ENCODE results near the gene CEP112.
"Not testable (repeated sequence)": the region's sequence is repeated elsewhere in the genome, so short reads cannot be mapped to it uniquely, and the experiment has no call there.

CEP112 gene

DNA sequence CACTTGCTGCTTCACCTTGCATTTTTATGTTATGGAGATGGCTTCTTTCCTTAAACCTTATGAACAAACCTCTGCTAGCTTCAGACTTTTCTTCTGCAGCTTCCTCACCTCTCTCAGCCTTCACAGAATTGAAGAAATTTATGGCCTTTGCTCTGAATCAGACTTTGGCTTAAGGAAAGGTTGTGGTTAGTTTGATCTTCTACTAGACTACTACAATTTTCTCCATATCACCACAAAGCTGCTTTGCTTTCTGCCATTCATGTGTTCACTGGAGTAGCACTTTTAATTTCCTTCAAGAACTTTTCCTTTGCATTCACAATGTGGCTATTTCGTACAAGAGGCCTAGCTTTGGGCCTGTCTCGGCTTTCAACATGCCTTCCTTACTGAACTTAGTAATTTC, 459.3 kb downstream of the CEP112 start:
- not testable (repeated sequence) for DNase-seq (ENCODE audit: low read depth)

- DNase-seq (ENCODE audit: low read depth), result no peak
Measured at GRCh38 chr17:65730711-65731169, 461.2 kb downstream of the CEP112 start.

GRCh38 chr17:65729207-65729606, 462.7 kb downstream of the CEP112 start:
- DNase-seq (ENCODE audit: low read depth), result no peak

DNA sequence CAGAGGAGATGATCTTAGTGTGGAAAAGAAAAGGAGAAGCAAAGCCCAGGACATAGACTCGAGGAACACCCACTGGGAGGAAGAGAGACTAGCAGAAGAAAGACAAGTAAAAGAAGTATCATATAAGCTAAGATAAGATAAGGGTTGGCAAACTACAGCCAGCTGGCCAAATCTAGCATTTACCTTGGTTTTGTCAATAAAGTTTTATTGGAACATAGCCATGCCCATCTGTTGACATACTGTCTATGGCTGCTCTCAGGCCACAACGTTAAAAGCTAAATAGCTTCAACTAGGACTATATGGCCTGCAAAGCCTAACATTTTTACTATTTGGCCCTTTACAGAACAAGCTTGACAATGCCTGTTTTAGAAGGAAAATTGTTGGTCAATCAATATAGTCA, 464.1 kb downstream of the CEP112 start:
- no peak for DNase-seq (ENCODE audit: low read depth)

GRCh38 chr17:65727246-65727645, 464.7 kb downstream of the CEP112 start:
- no peak for DNase-seq (ENCODE audit: low read depth)

DNA sequence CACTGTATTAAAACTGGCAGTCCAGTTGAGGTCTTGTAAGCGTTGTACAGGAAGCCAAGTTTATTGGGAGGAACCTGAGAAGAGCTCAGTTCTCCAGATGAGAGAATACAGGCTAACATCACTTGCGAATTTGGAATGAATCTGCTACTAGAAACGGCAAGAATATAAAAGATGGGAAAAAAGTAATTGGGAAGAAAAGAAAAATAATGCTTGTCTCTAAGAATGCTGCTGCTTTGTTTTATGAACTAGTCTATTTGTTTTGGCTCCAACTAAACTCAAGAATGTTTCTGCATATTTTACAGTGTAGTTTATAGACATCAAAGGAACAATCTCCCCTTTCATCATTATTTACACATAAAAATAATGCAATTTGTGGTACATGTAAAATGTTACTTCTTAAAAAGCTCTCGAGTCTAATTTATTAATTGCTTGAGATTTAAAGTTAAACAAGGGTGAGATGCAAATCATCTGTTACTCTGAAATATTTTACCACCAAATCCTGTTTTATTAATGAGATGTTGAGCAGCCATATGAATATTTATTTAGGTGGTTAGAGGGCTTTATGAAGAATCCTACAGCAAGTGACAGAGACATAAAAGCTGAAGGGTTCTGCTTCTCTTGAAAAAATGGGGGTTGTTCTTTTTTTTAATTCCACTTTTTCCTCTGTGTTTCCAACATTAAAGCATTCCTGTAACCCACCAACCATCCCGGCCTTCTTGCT, 468.3 kb downstream of the CEP112 start:
- DNase-seq (ENCODE audit: low read depth), result no peak

DNA sequence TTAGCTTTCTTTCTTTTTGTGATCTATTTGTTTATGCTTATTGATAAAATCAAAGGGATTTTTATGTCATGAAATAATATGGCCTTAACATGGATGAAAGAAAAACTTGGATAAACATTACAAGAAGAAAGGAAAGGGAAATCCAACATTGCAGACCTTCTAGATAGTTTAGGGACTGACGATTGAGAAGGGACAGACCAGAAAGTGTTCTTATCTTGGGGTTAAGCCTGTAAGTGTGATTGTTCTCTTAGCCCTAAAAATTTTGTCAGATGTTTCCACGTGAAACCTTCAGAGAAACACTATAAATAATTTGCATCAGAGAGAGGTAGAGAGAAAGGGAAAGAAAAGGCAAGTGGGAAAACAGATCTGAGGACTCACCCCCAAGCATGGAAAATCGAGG, 473.3 kb downstream of the CEP112 start:
- no peak for DNase-seq (ENCODE audit: low read depth)

DNA sequence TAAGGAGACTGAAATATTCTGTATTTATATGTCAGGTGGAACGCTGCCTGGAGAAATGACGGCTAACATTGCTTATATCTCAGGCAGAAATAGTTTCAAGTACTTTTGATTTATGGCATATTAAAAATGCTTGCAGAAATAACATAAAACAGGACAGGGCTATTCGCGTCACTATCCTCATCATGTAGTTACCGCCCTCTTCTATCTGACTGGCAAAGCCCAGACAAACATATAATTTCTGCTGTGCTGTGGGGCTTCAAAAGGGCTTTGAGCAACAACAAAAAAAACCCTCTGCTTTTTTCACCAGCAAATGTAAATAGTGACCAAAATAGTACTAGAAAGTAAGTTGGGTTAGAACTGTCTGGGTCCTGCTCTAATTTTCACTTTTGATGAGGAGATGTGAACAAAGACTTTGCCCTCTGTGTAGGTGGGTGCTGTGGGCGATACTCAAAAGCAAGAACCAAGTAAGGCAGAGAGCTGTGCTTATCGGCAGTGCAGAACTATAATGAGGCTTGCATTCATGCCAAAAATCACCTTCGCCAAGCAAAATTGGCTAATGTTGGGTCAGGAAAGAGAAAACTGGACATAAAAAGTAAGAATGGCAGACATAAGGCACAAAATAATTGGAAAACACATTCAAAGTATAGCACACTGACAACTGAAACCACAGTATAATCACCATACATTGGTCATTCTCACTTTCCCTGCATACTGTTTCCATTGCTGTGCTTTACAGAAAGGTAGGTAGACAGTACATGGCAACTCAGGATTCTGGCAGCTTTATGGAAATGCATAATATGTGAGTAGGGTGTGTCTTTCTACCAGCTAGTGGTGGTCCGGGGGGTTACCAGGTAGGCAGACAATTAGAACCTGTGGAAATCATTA, 479.3 kb downstream of the CEP112 start:
- DNase-seq (ENCODE audit: low read depth), result no peak

- DNase-seq (ENCODE audit: low read depth), result no peak
Measured at GRCh38 chr17:65711671-65712276, 480.2 kb downstream of the CEP112 start.

DNA sequence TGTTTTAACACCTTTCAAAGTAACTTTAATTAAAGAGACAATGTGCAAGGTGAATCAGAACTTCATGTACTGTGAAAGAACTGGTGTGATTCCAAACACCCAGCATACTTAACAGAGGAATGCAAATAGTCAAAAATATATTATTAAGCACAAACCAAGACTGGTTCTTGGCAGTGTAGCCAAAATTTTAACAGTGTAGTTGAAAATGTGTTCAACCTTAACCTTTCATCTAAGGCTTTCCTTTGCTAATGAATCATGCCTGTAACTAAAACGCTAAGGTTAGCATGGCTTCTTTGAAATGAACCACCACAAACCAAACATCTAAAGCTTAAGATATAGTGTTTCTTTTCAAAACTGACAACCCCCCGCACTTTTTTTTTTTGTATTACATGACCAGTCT, 484.2 kb downstream of the CEP112 start:
- DNase-seq (ENCODE audit: low read depth), result no peak

DNA sequence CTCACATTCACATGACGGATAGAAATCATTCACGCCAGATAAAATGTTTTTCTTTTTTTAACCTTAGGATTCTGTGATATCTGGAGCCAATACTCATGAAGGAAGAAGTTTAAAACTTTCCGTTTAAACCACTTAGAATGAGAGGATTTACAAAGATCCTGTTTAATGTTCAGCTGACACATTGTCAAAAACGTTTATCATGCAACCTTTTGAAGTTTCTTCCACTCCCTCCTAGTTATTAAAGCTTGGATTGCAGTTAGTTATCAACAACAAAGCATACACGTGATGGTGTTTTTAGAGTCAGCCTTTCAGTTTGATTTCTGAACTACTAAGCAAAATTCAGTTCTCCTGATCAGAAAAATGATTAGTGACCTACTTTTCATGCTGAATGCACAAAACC, 487.2 kb downstream of the CEP112 start:
- DNase-seq (ENCODE audit: low read depth), result no peak

- DNase-seq (ENCODE audit: low read depth), result no peak
Measured at GRCh38 chr17:65703891-65704290, 488.0 kb downstream of the CEP112 start.

GRCh38 chr17:65699459-65699858, 492.5 kb downstream of the CEP112 start:
- no peak for DNase-seq (ENCODE audit: low read depth)

DNA sequence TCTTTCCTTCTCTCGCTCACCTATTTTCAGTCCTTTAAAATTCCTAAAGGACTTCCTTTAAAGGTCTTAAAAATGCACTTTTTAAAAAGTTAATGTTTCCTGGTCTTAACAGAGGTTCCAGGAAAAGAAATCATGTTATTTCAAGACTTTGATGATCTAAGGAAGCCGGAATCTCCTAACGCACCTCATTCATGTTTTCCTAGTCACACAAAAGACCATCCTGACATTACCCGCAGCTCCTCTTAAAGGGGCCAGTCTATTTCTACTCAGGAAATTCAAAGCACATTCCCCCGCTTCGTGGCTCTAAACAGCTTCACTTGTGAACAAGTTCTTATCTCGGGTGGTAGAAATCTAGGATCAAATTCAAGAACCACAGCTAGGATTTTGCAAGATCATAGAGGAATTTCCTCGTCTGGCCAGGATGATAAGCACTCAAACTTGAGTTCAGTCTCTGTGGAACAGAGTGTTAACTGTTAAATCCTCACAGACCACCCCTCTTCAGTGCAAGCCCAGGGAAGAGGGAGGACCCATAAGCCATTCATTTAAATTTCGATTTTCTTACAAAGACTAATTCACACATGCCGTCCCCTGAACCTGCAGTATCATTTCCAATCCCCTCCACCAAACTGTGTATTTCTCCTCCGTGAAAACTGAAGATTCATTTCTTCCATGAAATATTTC, 493.4 kb downstream of the CEP112 start:
- DNase-seq (ENCODE audit: low read depth), result no peak

GRCh38 chr17:65697661-65698060, 494.3 kb downstream of the CEP112 start:
- no peak for DNase-seq (ENCODE audit: low read depth)

- no peak for DNase-seq (ENCODE audit: low read depth)
Measured at GRCh38 chr17:65696739-65697394, 495.1 kb downstream of the CEP112 start.

GRCh38 chr17:65694601-65695000, 497.3 kb downstream of the CEP112 start:
- no peak for DNase-seq (ENCODE audit: low read depth)

DNA sequence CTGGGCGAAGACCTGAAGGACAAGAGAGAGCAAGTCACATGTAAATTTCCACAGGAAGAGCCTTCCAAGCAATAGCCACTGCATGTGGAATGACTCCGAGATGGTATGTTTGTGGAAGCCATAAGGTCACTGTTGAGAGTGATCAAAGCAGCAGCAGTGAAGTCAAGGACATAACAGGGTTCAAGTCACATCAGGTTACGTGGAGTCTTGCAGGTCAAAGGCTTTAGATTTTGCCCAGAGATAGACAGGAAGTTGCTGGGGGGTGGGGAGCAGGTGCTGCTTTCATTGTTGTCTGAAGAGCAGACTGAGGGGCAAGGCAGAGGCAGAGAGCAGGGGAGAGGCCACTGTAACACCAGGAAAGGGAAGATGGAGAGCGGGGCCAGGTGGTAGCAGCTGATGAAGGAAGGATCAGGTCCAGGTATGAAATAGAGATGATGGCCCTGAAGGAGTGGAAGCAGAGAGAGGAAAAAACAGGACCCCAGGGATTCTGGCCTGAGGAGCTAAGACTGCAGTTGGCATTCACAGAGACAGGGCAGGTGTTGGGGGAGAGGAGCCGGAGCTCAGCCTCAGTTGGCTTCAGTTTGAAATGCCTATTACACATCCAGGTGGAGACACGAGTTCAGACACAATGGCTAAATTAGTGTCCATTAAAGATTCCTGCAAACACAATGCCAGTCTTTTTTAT, 501.2 kb downstream of the CEP112 start:
- no peak for DNase-seq (ENCODE audit: low read depth)

DNA sequence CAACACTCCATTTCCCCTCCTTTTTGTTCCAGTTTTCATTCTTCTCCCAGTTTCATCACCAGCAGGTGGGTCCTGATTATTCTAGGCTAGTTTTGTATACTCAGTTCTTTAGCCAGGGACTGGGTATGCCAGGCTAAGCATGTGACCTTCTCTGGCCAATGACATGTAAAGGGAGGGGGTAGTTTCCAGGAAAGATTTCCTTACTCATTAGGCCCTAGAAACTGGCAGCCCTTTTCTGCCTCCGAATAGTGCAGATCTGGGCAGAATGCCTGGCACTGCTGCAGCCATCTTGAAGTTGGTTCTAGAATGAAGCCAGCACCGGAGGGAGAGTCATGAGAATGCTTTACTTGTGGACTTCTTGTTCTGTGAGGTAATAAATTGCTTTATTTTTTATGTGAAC, 503.6 kb downstream of the CEP112 start:
- no peak for DNase-seq (ENCODE audit: low read depth)

GRCh38 chr17:65685110-65685509, 506.8 kb downstream of the CEP112 start:
- DNase-seq (ENCODE audit: low read depth), result no peak

- no peak for DNase-seq (ENCODE audit: low read depth)
Measured at GRCh38 chr17:65684631-65685030, 507.3 kb downstream of the CEP112 start.
